Astrocyte of the spinal cord (primary cell): ENCODE measurements around the gene SH3BP5.
"Not testable (repeated sequence)": the region's sequence is repeated elsewhere in the genome, so short reads cannot be mapped to it uniquely, and the experiment has no call there.

Experiments used
- DNase-seq: peaks from one replicate; pipeline ENCODE4 v3.0.0; 2011; ENCODE audit warnings: low read depth, low spot score
- H3K4me3 ChIP-seq: 2 replicates; pipeline ENCODE4 v1.5.1; 2011; ENCODE audit warnings: low read depth, mild to moderate bottlenecking, low read length, moderate library complexity
- CTCF ChIP-seq: IDR thresholded peaks from 2 replicates; pipeline ENCODE4 v1.5.1; 2012; ENCODE audit warnings: low read depth, mild to moderate bottlenecking, low read length, inconsistent platforms
- in situ Hi-C: cut with HindIII; loops from 2 replicates; pipeline ENCODE4 v1.10.0; 2017; ENCODE audit warnings: low sequenced_read_pairs

SH3BP5 gene

GRCh38 chr3:15368561-15369135 lies 36.3 kb upstream of the SH3BP5 start:
- TF ChIP-seq CTCF, result no peak
- in situ Hi-C loops, result no loop called here

GRCh38 chr3:15367059-15367458 lies 34.7 kb upstream of the SH3BP5 start:
- no peak for DNase-seq
- H3K4me3 ChIP-seq, result no peak overlapping the region
- TF ChIP-seq CTCF, result no peak
- in situ Hi-C loops, result no loop called here

More at GRCh38 chr3:15368561-15369135, 36.3 kb upstream of the SH3BP5 start:
- no peak overlapping the region for H3K4me3 ChIP-seq
- no peak for DNase-seq

- H3K4me3 ChIP-seq, in situ Hi-C loops, DNase-seq: not testable (repeated sequence)
Measured at GRCh38 chr3:15364078-15364477, 31.7 kb upstream of the SH3BP5 start.

GRCh38 chr3:15361494-15362214 lies 29.3 kb upstream of the SH3BP5 start:
- no peak for DNase-seq
- TF ChIP-seq CTCF, result no peak
- no peak overlapping the region for H3K4me3 ChIP-seq
- in situ Hi-C loops, result no loop called here

- TF ChIP-seq CTCF, result no peak
- in situ Hi-C loops, result no loop called here
- no peak overlapping the region for H3K4me3 ChIP-seq
- DNase-seq, result peak; percentile 86
Measured at GRCh38 chr3:15360788-15361493, 28.6 kb upstream of the SH3BP5 start.

GRCh38 chr3:15359677-15360397 lies 27.5 kb upstream of the SH3BP5 start:
- no peak for TF ChIP-seq CTCF
- DNase-seq, result peak; percentile 24

GRCh38 chr3:15356651-15357061 lies 24.3 kb upstream of the SH3BP5 start:
- DNase-seq, in situ Hi-C loops, H3K4me3 ChIP-seq: not testable (repeated sequence)

More at GRCh38 chr3:15359677-15360397, 27.5 kb upstream of the SH3BP5 start:
- H3K4me3 ChIP-seq, result no peak overlapping the region
- in situ Hi-C loops, result no loop called here
